HepG2 (cell line): ENCODE results near the gene KIAA1217. TPM values are rescaled to one million over a fixed set of nuclear protein-coding genes. Genes with fewer than 3 reads are reported as not detected.
A peak's percentile ranks its signal among the peaks of the same experiment; 100 is the strongest.

Experiments used
- ATAC-seq: fragments of 200-7000 bp; cut with Tn5 transposase; 3 replicates; pipeline ENCODE4 v1.9.1; 2020; ENCODE audit warnings: mild to moderate bottlenecking, moderate library complexity
- BruUV-seq: library from RNA; stranded (reverse); fragments of 400-500 nt; replicated peaks from 2 replicates; lab custom pipeline; 2021; lab: Mats Ljungman, UMichigan
- CTCF ChIA-PET: fragments of 300-600 bp; formaldehyde crosslinking; extraction: SDS; loops from one replicate; lab custom pipeline; 2021; ENCODE audit warnings: low total read pairs, inconsistent platforms, low intra/inter-chr PET ratio; lab: Yijun Ruan, JAX
- POLR2A ChIA-PET: fragments of 350-600 bp; sonication (Branson Sonifier 250); formaldehyde crosslinking; loops from one replicate; lab custom pipeline; 2020; ENCODE audit warnings: antibody characterized with exemption, inconsistent platforms; lab: Yijun Ruan, JAX
- DNase-seq: peaks from one replicate; pipeline ENCODE4 v3.0.0-alpha.2; 2015; ENCODE audit warnings: low spot score
- FAIRE-seq: peaks from 3 replicates; lab custom pipeline; 2011; peaks lifted over from hg19 to GRCh38; lab: Jason Lieb, UNC
- H2AFZ ChIP-seq: one replicate; pipeline ENCODE4 v1.6.1; 2011; ENCODE audit warnings: low read length, inconsistent platforms
- H3K27ac ChIP-seq: fragments of 300-600 bp; 3 replicates; pipeline ENCODE4 v1.8.0; 2011; ENCODE audit warnings: mixed run types, mild to moderate bottlenecking, mixed read lengths, low read length, inconsistent platforms; ENCODE audit not compliant: insufficient read depth; ENCODE audit errors: extremely low read length
- H3K27me3 ChIP-seq, 2 experiments: fragments of 200-600 bp in 1 of 2; 2 replicates in 1 of 2; 3 replicates in 1 of 2; pipeline versions ENCODE4 v1.6.0 to v1.8.0; 2011; ENCODE audit warnings: low read length in 2 of 2, mild to moderate bottlenecking in 2 of 2, moderate library complexity in 2 of 2, inconsistent platforms in 1 of 2; ENCODE audit not compliant: insufficient read depth in 2 of 2, control insufficient read depth in 1 of 2
- H3K36me3 ChIP-seq, 2 experiments: fragments of 200-600 bp in 1 of 2; replicated peaks in 1 of 2; 2 replicates in 1 of 2; 3 replicates in 1 of 2; pipeline versions ENCODE4 v1.5.1 to v1.8.0; 2011; ENCODE audit warnings: low read length in 2 of 2, inconsistent platforms in 1 of 2; ENCODE audit not compliant: insufficient read depth in 2 of 2, control insufficient read depth in 1 of 2
- H3K4me1 ChIP-seq: 2 replicates; pipeline ENCODE4 v1.5.1; 2012; ENCODE audit warnings: low read length, inconsistent platforms; ENCODE audit not compliant: insufficient read depth
- H3K4me2 ChIP-seq: 2 replicates; pipeline ENCODE4 v1.6.0; 2011; ENCODE audit warnings: low read depth, low read length, inconsistent platforms
- H3K4me3 ChIP-seq, 3 experiments: fragments of 200-600 bp in 1 of 3; sonication (generic), shearing (Covaris generic) in 1 of 3; replicated peaks in 1 of 3; 2 replicates each; pipeline ENCODE4 v1.5.1; 2011 to 2016; ENCODE audit warnings: low read length in 3 of 3, inconsistent platforms in 2 of 3, low read depth in 2 of 3, mild to moderate bottlenecking in 2 of 3, control low read depth in 1 of 3, mixed read lengths in 1 of 3; ENCODE audit not compliant: insufficient read depth in 1 of 3
- H3K79me2 ChIP-seq: one replicate; pipeline ENCODE4 v1.6.1; 2011; ENCODE audit warnings: low read length, inconsistent platforms; ENCODE audit not compliant: insufficient read depth
- H3K9ac ChIP-seq: 2 replicates; pipeline ENCODE4 v1.6.0; 2011; ENCODE audit warnings: mild to moderate bottlenecking, low read depth, low read length, inconsistent platforms; ENCODE audit not compliant: insufficient read depth
- H3K9me3 ChIP-seq: 2 replicates; pipeline ENCODE4 v1.5.1; 2012; ENCODE audit warnings: mild to moderate bottlenecking, low read length
- H4K20me1 ChIP-seq: 2 replicates; pipeline ENCODE4 v1.6.0; 2011; ENCODE audit warnings: inconsistent platforms, mild to moderate bottlenecking, low read length, moderate library complexity; ENCODE audit not compliant: insufficient read depth
- CBX5 ChIP-seq: sonication (generic); formaldehyde crosslinking; IDR thresholded peaks from 2 replicates; pipeline ENCODE4 v1.4.0; 2020; ENCODE audit warnings: missing genetic modification reagents, borderline replicate concordance
- CEBPB ChIP-seq: IDR thresholded peaks from 2 replicates; pipeline ENCODE4 v1.6.1; 2011; ENCODE audit warnings: low read depth, low read length, improper control_type of control experiment, borderline replicate concordance
- CENPT ChIP-seq: sonication (generic); formaldehyde crosslinking; IDR thresholded peaks from 2 replicates; pipeline ENCODE4 v1.8.0; 2022; ENCODE audit warnings: low read depth, mild to moderate bottlenecking, moderate library complexity, missing genetic modification reagents
- CENPX ChIP-seq: sonication (generic); formaldehyde crosslinking; IDR thresholded peaks from 2 replicates; pipeline ENCODE4 v1.9.0; 2021; ENCODE audit warnings: mild to moderate bottlenecking, missing genetic modification reagents, moderate library complexity
- ELF3 ChIP-seq: IDR thresholded peaks from 2 replicates; pipeline ENCODE4 v1.6.1; 2016; ENCODE audit warnings: missing genetic modification reagents, missing compliant biosample characterization
- EZH2 ChIP-seq: conservative IDR thresholded peaks from 2 replicates; pipeline ENCODE4 v1.6.1; 2012; ENCODE audit warnings: mild to moderate bottlenecking, low read depth, low read length, moderate library complexity
- FOSL2 ChIP-seq: sonication (generic); formaldehyde crosslinking; IDR thresholded peaks from 2 replicates; pipeline ENCODE4 v1.4.0; 2020; ENCODE audit warnings: missing genetic modification reagents
- GFI1 ChIP-seq: sonication (generic); formaldehyde crosslinking; IDR thresholded peaks from 2 replicates; pipeline ENCODE4 v1.5.0; 2020; ENCODE audit warnings: missing genetic modification reagents, mild to moderate bottlenecking, borderline replicate concordance
- GLI4 ChIP-seq: sonication (generic); formaldehyde crosslinking; IDR thresholded peaks from 2 replicates; pipeline ENCODE4 v1.5.1; 2020; ENCODE audit warnings: missing genetic modification reagents, mild to moderate bottlenecking, moderate library complexity, borderline replicate concordance
- HNRNPLL ChIP-seq: fragments of 200-400 bp; formaldehyde crosslinking; IDR thresholded peaks from 2 replicates; pipeline ENCODE4 v1.6.1; 2017; ENCODE audit warnings: mild to moderate bottlenecking, low read depth, low read length; ENCODE audit not compliant: poor library complexity, severe bottlenecking
- NR2F2 ChIP-seq: IDR thresholded peaks from 2 replicates; pipeline ENCODE4 v1.6.1; 2012; ENCODE audit warnings: low read depth, inconsistent platforms, borderline replicate concordance
- PRMT3 ChIP-seq: sonication (generic); formaldehyde crosslinking; IDR thresholded peaks from 2 replicates; pipeline ENCODE4 v1.8.1; 2022; ENCODE audit warnings: low read depth, mild to moderate bottlenecking, moderate library complexity, missing genetic modification reagents, borderline replicate concordance
- SALL2 ChIP-seq: sonication (generic); formaldehyde crosslinking; IDR thresholded peaks from 2 replicates; pipeline ENCODE4 v1.8.1; 2023; ENCODE audit warnings: mild to moderate bottlenecking, missing genetic modification reagents, inconsistent platforms
- ZKSCAN5 ChIP-seq: sonication (generic); formaldehyde crosslinking; IDR thresholded peaks from 2 replicates; pipeline ENCODE4 v1.5.1; 2020; ENCODE audit warnings: mild to moderate bottlenecking, missing genetic modification reagents
- ZNF264 ChIP-seq: sonication (generic); formaldehyde crosslinking; IDR thresholded peaks from 2 replicates; pipeline ENCODE4 v1.4.0; 2020; ENCODE audit warnings: missing genetic modification reagents
- ZNF775 ChIP-seq: sonication (generic); formaldehyde crosslinking; IDR thresholded peaks from 2 replicates; pipeline ENCODE4 v1.4.0; 2020; ENCODE audit warnings: missing genetic modification reagents, mild to moderate bottlenecking, moderate library complexity, borderline replicate concordance
- WGBS: methylation state at CpG from one replicate; pipeline ENCODE4 v1.1.6; 2017; ENCODE audit warnings: low lambda C conversion rate; 5-methylcytosine and 5-hydroxymethylcytosine counted together
- in situ Hi-C: cut with HindIII; loops from 2 replicates; pipeline ENCODE4 v1.10.0; 2017; ENCODE audit warnings: low pct_unique_long_range_greater_than_20kb; ENCODE audit not compliant: extremely low pct_ligation_motif_present
- intact Hi-C: fragments of 100-400 bp; cut with micrococcal nuclease; formaldehyde crosslinking; loops from one replicate; pipeline ENCODE4 v1.10.0; 2022; ENCODE audit not compliant: unreplicated experiment
- polyA plus RNA-seq, 8 experiments: library from polyadenylated mRNA; depleted of rRNA in 3 of 8; stranded (reverse) in 7 of 8; unstranded in 1 of 8; fragments of >200 nt; fragmentation: Illumina TruSeq in 4 of 8; extraction: Trizol in 4 of 8; gene quantifications; 2 replicates each; pipeline versions ENCODE4 v1.2.1 to v1.2.3, GENCODE V29; 2011 to 2016; ENCODE audit warnings: low read depth in 4 of 8, missing spikeins in 1 of 8, mixed read lengths in 1 of 8; ENCODE audit not compliant: insufficient read depth in 1 of 8
- total RNA-seq, 5 experiments: library from RNA; depleted of rRNA; stranded (reverse); fragments of >200 nt; fragmentation: Illumina TruSeq; extraction: Trizol; gene quantifications; 2 replicates each; pipeline ENCODE4 v1.2.3, GENCODE V29; 2016; ENCODE audit warnings: low read depth in 1 of 5
- TF ChIP-seq, protein P1 (sequence below): sonication (generic); formaldehyde crosslinking; IDR thresholded peaks from 2 replicates; pipeline ENCODE4 v1.4.0; 2020; ENCODE audit warnings: missing genetic modification reagents

The KIAA1217 gene
- total and polyA plus RNA-seq, 2 of the 13 experiments (the other 11 are each of a cell fraction or from before 2014, with no cell fraction given), result 4.6 to 10.9 TPM

DNA sequence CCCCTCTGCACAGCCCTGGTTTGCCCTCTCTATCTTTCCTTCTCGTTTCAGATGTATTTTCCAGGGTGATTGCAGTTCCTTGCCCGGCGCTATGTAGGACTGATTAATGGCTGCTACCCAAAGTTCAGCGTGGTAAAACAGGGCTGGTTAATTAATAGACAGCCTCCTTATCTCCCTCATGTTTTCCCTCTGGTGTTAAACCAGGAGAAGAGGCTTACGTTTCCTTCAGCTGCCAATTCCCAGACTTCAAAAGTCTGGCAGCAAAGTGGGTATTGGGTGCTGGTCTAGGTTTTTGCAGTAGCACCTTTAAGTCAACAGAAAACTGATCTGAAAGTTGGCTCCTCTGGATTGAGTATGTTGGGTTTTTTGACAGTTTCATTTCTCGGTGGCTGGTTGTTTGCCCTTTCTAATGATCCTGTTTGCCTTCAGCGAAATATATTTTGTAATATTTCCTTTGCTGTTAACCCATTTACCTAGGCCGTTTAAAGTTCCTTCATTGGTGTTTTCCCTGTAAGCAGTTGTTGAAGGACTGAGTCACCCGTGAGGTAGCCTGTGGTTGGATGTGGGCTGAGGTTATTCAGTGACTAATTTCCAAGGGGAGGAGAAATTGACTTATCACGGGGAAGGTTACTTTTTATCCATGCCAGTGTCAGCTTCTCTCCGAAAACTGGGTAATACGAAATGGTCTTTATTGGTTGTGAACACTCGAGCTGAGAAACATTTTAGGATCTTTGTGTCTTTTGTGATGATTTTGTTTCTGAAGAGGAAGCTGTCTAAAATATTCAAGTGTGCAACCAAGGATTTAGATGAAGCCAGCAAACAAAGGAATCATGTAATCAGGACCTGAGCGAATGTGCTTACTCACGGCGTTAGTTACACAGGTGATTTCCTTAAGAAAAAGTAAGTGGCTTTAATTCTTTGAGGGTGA lies 257.2 kb downstream of the KIAA1217 start:
- intact Hi-C loops (loop anchor here (10.0 kb wide), 1 partner anchor 89 kb away; no protein-coding TSS in a partner anchor), in situ Hi-C loops (no loop called here)
- ChIA-PET CTCF (no interaction called here), POLR2A (interaction anchor here (1.1 to 2.2 kb wide), 4 partner anchors 9 to 24 kb away, joined by 3 to 8 read pairs (median 4); no protein-coding TSS in a partner anchor)
- no TSS peak for BruUV-seq
- Histone ChIP-seq H3K9ac (peak overlapping the region; percentile 75), H3K4me1 (peaks cover 53% of the 10 kb centered on the region), H3K9me3 (no peaks in the 10 kb centered on the region), H2AFZ (peak overlapping the region; percentile 72), H3K4me2 (peak overlapping the region; percentile 95), H3K4me3 (peak overlapping the region; percentile 63 to 72 (median 67)), H3K27me3 (no peaks in the 10 kb centered on the region), H3K36me3 (peaks cover 0 to 4% of the 10 kb centered on the region in 2 experiments; a peak in 2 of 5 replicates), H4K20me1 (no peaks in the 10 kb centered on the region), H3K27ac (peak overlapping the region; percentile 94), H3K79me2 (peaks cover 28% of the 10 kb centered on the region)
- peak; percentile 97 for FAIRE-seq
- ATAC-seq, result peak; percentile 96
- WGBS, result 0% methylated on average over 16 of the region's 16 CpGs
- DNase-seq, result peak; percentile 92
- TF ChIP-seq SALL2, result 0 out of 2 replicates have a peak, but pooled peaks have one; percentile 28
- TF ChIP-seq PRMT3 (CRISPR knock-in tag), result no peak
- no peak for TF ChIP-seq GLI4 (CRISPR knock-in tag)
- TF ChIP-seq EZH2, result no peak
- no peak for TF ChIP-seq CENPT
- TF ChIP-seq ZKSCAN5 (CRISPR knock-in tag), result no peak
- TF ChIP-seq CENPX, result no peak
- TF ChIP-seq ZNF775 (CRISPR knock-in tag), result no peak
- no peak for TF ChIP-seq HNRNPLL
- peak; percentile 13; the same call in 1 of the 2 replicates for TF ChIP-seq ZNF264 (CRISPR knock-in tag)
- no peak for TF ChIP-seq CEBPB
- TF ChIP-seq, protein P1, sequence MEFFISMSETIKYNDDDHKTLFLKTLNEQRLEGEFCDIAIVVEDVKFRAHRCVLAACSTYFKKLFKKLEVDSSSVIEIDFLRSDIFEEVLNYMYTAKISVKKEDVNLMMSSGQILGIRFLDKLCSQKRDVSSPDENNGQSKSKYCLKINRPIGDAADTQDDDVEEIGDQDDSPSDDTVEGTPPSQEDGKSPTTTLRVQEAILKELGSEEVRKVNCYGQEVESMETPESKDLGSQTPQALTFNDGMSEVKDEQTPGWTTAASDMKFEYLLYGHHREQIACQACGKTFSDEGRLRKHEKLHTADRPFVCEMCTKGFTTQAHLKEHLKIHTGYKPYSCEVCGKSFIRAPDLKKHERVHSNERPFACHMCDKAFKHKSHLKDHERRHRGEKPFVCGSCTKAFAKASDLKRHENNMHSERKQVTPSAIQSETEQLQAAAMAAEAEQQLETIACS (CRISPR knock-in tag), result no peak
- TF ChIP-seq GFI1, result 0 out of 2 replicates have a peak, but pooled peaks have one; percentile 6
- TF ChIP-seq FOSL2, result peak; percentile 95
- TF ChIP-seq CBX5 (CRISPR knock-in tag), result no peak
- no peak for TF ChIP-seq NR2F2
- no peak for TF ChIP-seq ELF3
